CD4-positive, alpha-beta T cell (primary cell): Measurements from ENCODE around the gene FBF1. TPM values are rescaled to one million over a fixed set of nuclear protein-coding genes. Genes with fewer than 3 reads are reported as not detected.
A peak's percentile ranks its signal among the peaks of the same experiment; 100 is the strongest.
"Not testable (repeated sequence)": the region's sequence is repeated elsewhere in the genome, so short reads cannot be mapped to it uniquely, and the experiment has no call there.

ENCODE experiments used
- ATAC-seq: fragments of 200-7000 bp; cut with Tn5 transposase; one replicate; pipeline ENCODE4 v1.10.0; 2022; ENCODE audit warnings: mild to moderate bottlenecking; ENCODE audit not compliant: poor library complexity
- CTCF ChIA-PET: fragments of 350-600 bp; sonication (Branson Sonifier 250); formaldehyde crosslinking; loops from one replicate; lab custom pipeline; 2021; ENCODE audit warnings: antibody characterized with exemption, inconsistent platforms; lab: Charles Lee
- POLR2A ChIA-PET: fragments of 350-600 bp; sonication (Branson Sonifier 250); formaldehyde crosslinking; loops from one replicate; lab custom pipeline; 2021; ENCODE audit warnings: antibody characterized with exemption, inconsistent platforms; lab: Charles Lee
- DNase-seq, 14 experiments: peaks; one replicate each; pipeline ENCODE4 v3.0.0-alpha.2; 2013 to 2020; ENCODE audit warnings: mixed read lengths in 2 of 14
- H3K27ac ChIP-seq, 2 donors: one replicate each; pipeline versions ENCODE4 v1.5.1 to v1.7.0; 2013; ENCODE audit warnings: low read length in 2 of 2, low read depth in 1 of 2, mild to moderate bottlenecking in 1 of 2
- H3K27me3 ChIP-seq, 2 experiments: 1 replicate in 1 of 2; 2 replicates in 1 of 2; pipeline versions ENCODE4 v1.6.1 to v1.7.0; 2013; ENCODE audit warnings: low read length in 2 of 2, control low read depth in 1 of 2, mild to moderate bottlenecking in 1 of 2, moderate library complexity in 1 of 2; ENCODE audit not compliant: insufficient read depth in 2 of 2, control insufficient read depth in 1 of 2
- H3K36me3 ChIP-seq: one replicate; pipeline ENCODE4 v1.6.1; 2013; ENCODE audit warnings: low read length, control low read depth; ENCODE audit not compliant: insufficient read depth
- H3K4me1 ChIP-seq: one replicate; pipeline ENCODE4 v1.6.1; 2013; ENCODE audit warnings: low read length, control low read depth; ENCODE audit not compliant: insufficient read depth
- H3K4me3 ChIP-seq: one replicate; pipeline ENCODE4 v1.5.1; 2013; ENCODE audit warnings: mild to moderate bottlenecking, low read length, moderate library complexity
- H3K9me3 ChIP-seq, 2 experiments: 1 replicate in 1 of 2; 2 replicates in 1 of 2; pipeline versions ENCODE4 v1.6.1 to v1.7.0; 2013; ENCODE audit warnings: low read length in 2 of 2, mild to moderate bottlenecking in 2 of 2, control low read depth in 1 of 2, moderate library complexity in 1 of 2; ENCODE audit not compliant: control insufficient read depth in 1 of 2, insufficient read depth in 1 of 2
- H3K27ac Mint-ChIP-seq: one replicate; pipeline ENCODE4 v1.8.0; 2020; ENCODE audit warnings: mixed read lengths
- H3K27me3 Mint-ChIP-seq: one replicate; pipeline ENCODE4 v1.8.0; 2021; ENCODE audit warnings: mixed read lengths
- H3K36me3 Mint-ChIP-seq: one replicate; pipeline ENCODE4 v1.8.0; 2021; ENCODE audit warnings: low read depth, mixed read lengths
- H3K4me1 Mint-ChIP-seq: one replicate; pipeline ENCODE4 v1.8.0; 2021; ENCODE audit warnings: low read depth, mixed read lengths
- H3K4me3 Mint-ChIP-seq: one replicate; pipeline ENCODE4 v1.8.0; 2020; ENCODE audit warnings: mild to moderate bottlenecking, mixed read lengths
- H3K9me3 Mint-ChIP-seq: one replicate; pipeline ENCODE4 v1.8.0; 2020; ENCODE audit warnings: mixed read lengths
- CTCF ChIP-seq: fragments of 200-600 bp; IDR thresholded peaks from one replicate; pipeline ENCODE4 v1.8.0; 2022; ENCODE audit warnings: antibody characterized with exemption, mild to moderate bottlenecking
- intact Hi-C, 2 experiments: fragments of 100-400 bp; cut with DNase I in 1 of 2; cut with micrococcal nuclease in 1 of 2; formaldehyde crosslinking; loops; one replicate each; pipeline versions ENCODE4 v1.15.1 to v1.9.0; 2023 to 2025; cut with DNase I, micrococcal nuclease
- total RNA-seq, 174 experiments: library from RNA in 2 of 174; stranded (reverse) in 2 of 174; gene quantifications; one replicate each; pipeline ENCODE4 v1.2.3 and lab custom pipeline; 2021 to 2026

Gene FBF1
- total RNA-seq, 2 experiments from 2014 or later: 21.2 to 23.9 TPM

GRCh38 chr17:75872434-75873351 lies 68.1 kb downstream of the FBF1 start:
- CTCF ChIA-PET: interaction anchor here (0.9 to 1.9 kb wide), 4 partner anchors 11 to 119 kb away, joined by 3 to 8 read pairs (median 4); partner anchors contain the start of gene WBP2
- ATAC-seq: peak; percentile 65
- intact Hi-C loops: no loop called here

GRCh38 chr17:75870228-75870627 lies 70.6 kb downstream of the FBF1 start:
- H3K27ac Mint-ChIP-seq, CTCF ChIA-PET, H3K36me3 Mint-ChIP-seq, H3K9me3 ChIP-seq, POLR2A ChIA-PET, intact Hi-C loops, H3K36me3 ChIP-seq, H3K27me3 Mint-ChIP-seq, H3K9me3 Mint-ChIP-seq, DNase-seq, H3K4me3 Mint-ChIP-seq, ATAC-seq, H3K27me3 ChIP-seq, H3K27ac ChIP-seq, H3K4me3 ChIP-seq: not testable (repeated sequence)
- H3K4me1 Mint-ChIP-seq: peaks cover 31% of the 10 kb centered on the region
- H3K4me1 ChIP-seq: peaks cover 26% of the 10 kb centered on the region

More at GRCh38 chr17:75872434-75873351, 68.1 kb downstream of the FBF1 start:
- Mint-ChIP-seq H3K27me3 (no peaks in the 10 kb centered on the region), H3K4me1 (peaks cover 47% of the 10 kb centered on the region), H3K4me3 (peak overlapping the region; percentile 58), H3K9me3 (no peaks in the 10 kb centered on the region), H3K27ac (peak overlapping the region; percentile 90), H3K36me3 (peaks cover 5% of the 10 kb centered on the region)
- peaks cover 6% of the 10 kb centered on the region for H3K36me3 ChIP-seq
- H3K4me1 ChIP-seq: peaks cover 48% of the 10 kb centered on the region
- H3K27me3 ChIP-seq: no peaks in the 10 kb centered on the region
- POLR2A ChIA-PET: interaction anchor here (0.8 to 10.9 kb wide), 12 partner anchors 8 to 98 kb away, joined by 3 to 230 read pairs (median 4); partner anchors contain the start of genes TRIM65, UNK and WBP2
- no peak overlapping the region for H3K4me3 ChIP-seq
- H3K27ac ChIP-seq: peak overlapping the region; percentile 69 to 81
- no peak for TF ChIP-seq CTCF
- no peaks in the 10 kb centered on the region for H3K9me3 ChIP-seq
- DNase-seq: peak; percentile 56 to 87 (median 68)

GRCh38 chr17:75869282-75870141 lies 71.3 kb downstream of the FBF1 start:
- peaks cover 28% of the 10 kb centered on the region for H3K4me1 ChIP-seq
- ChIA-PET POLR2A (interaction anchor here (0.8 kb wide), 1 partner anchor 14 kb away, joined by 5 read pairs; the partner anchor contains the start of gene WBP2), CTCF (interaction anchor here (0.7 kb wide), 1 partner anchor 82 kb away, joined by 3 read pairs; no protein-coding TSS in a partner anchor)
- H3K27me3 Mint-ChIP-seq: no peaks in the 10 kb centered on the region
- intact Hi-C loops: no loop called here
- H3K36me3 ChIP-seq: peaks cover 5% of the 10 kb centered on the region
- no peak for DNase-seq
- no peak overlapping the region for H3K27ac ChIP-seq
- H3K27ac Mint-ChIP-seq: no peak overlapping the region
- no peak overlapping the region for H3K4me3 Mint-ChIP-seq
- peaks cover 38% of the 10 kb centered on the region for H3K4me1 Mint-ChIP-seq
- H3K9me3 ChIP-seq: no peaks in the 10 kb centered on the region
- no peak for ATAC-seq
- H3K9me3 Mint-ChIP-seq: no peaks in the 10 kb centered on the region
- TF ChIP-seq CTCF: no peak
- H3K27me3 ChIP-seq: no peaks in the 10 kb centered on the region
- no peak overlapping the region for H3K4me3 ChIP-seq
- H3K36me3 Mint-ChIP-seq: no peaks in the 10 kb centered on the region

- H3K27ac ChIP-seq, H3K9me3 ChIP-seq, H3K36me3 Mint-ChIP-seq, H3K4me3 Mint-ChIP-seq, H3K9me3 Mint-ChIP-seq, H3K27me3 ChIP-seq, H3K27me3 Mint-ChIP-seq, CTCF ChIA-PET, H3K27ac Mint-ChIP-seq, DNase-seq, H3K36me3 ChIP-seq, POLR2A ChIA-PET, intact Hi-C loops, H3K4me3 ChIP-seq, ATAC-seq: not testable (repeated sequence)
- peaks cover 42% of the 10 kb centered on the region for H3K4me1 Mint-ChIP-seq
- peaks cover 34% of the 10 kb centered on the region for H3K4me1 ChIP-seq
Measured at GRCh38 chr17:75868730-75869281, 72.0 kb downstream of the FBF1 start.
